ENCODE data around the gene ARID4A.

- TF ChIP-seq CTCF (IDR thresholded peaks at IDR 0.05; ENCODE audit: low read length) (no peak), EZH2 (IDR thresholded peaks at IDR 0.05; ENCODE audit: borderline replicate concordance, low read length) (no peak)
Measured at GRCh38 chr14:58301416-58301815, 3.1 kb downstream of the ARID4A start.
